Suprapubic skin (tissue), 3 donors: Measurements from ENCODE around the gene TYW1.

Experiments used
- POLR2A ChIP-seq, 2 donors: fragments of 450-650 bp; IDR thresholded peaks; one replicate each; pipeline ENCODE4 v1.6.1; 2017; ENCODE audit warnings: antibody characterized with exemption in 2 of 2, mild to moderate bottlenecking in 2 of 2, moderate library complexity in 2 of 2
- TF ChIP-seq, protein P1 (sequence below), 2 donors: fragments of 200-600 bp in 1 of 2; fragments of 450-650 bp in 1 of 2; sonication (generic) in 1 of 2; IDR thresholded peaks; one replicate each; pipeline ENCODE4 v1.5.1; 2016 to 2019; ENCODE audit warnings: antibody characterized with exemption in 2 of 2, mild to moderate bottlenecking in 1 of 2, moderate library complexity in 1 of 2

DNA sequence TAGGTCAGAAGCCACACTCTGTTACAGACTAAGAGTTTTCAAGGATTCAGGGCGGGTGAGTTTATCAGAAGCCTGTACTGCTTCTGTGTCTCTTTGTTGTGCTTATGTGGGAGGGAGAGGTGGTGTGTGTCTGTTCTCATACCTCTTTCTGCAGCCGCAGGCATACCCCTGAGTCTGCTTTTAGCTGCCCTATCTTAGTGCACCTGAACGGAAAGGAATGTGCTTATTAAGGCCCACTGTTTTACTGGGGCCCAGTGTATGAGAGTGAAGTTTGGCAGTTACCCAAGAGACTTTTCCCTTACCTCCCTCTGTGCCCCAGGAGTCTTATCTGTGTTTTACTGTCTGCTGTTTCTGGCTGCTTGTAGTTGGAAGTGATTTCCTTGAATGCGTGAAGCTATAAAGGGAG, 104.3 kb downstream of the TYW1 start:
- TF ChIP-seq, protein P1, sequence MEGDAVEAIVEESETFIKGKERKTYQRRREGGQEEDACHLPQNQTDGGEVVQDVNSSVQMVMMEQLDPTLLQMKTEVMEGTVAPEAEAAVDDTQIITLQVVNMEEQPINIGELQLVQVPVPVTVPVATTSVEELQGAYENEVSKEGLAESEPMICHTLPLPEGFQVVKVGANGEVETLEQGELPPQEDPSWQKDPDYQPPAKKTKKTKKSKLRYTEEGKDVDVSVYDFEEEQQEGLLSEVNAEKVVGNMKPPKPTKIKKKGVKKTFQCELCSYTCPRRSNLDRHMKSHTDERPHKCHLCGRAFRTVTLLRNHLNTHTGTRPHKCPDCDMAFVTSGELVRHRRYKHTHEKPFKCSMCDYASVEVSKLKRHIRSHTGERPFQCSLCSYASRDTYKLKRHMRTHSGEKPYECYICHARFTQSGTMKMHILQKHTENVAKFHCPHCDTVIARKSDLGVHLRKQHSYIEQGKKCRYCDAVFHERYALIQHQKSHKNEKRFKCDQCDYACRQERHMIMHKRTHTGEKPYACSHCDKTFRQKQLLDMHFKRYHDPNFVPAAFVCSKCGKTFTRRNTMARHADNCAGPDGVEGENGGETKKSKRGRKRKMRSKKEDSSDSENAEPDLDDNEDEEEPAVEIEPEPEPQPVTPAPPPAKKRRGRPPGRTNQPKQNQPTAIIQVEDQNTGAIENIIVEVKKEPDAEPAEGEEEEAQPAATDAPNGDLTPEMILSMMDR (IDR thresholded peaks at IDR 0.05), result no peak
- TF ChIP-seq POLR2A (IDR thresholded peaks at IDR 0.05), result no peak
